HL-60/S4 treated with phorbol 12-myristate 13-acetate at 8.2 ng/mL for 4 days and 3 days (cell line): ENCODE data around the gene MEGF6.
"Not testable (repeated sequence)": the region's sequence is repeated elsewhere in the genome, so short reads cannot be mapped to it uniquely, and the experiment has no call there.

Experiments used
- in situ Hi-C: fragments of 300-500 bp; cut with MboI; formaldehyde crosslinking; loops from 2 replicates; pipeline ENCODE4 v1.15.0; 2022; ENCODE audit warnings: low sequenced_read_pairs

The MEGF6 gene

DNA sequence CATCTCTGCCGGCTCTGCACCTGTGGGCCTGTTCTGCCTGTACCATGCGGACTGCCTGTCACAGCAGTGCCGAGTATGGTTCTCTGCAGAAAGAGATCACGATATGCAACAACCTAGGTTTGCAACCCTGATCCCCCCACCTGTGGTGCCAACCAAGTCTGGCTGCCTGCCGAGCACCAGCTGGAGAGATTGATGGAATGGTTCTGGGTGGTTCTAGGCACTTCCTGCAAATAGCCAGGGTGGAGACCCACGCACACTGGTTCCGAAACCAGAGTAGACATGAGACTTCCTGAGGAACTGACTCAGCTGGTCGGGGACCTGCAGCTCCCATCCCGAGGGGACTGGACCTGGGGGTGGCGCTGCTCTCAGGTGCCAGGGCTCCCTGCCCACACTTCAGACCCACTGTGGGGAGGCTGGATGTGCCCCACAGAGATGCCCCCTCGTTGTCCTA lies 18.9 kb upstream of the MEGF6 start:
- in situ Hi-C loops, result no loop called here

DNA sequence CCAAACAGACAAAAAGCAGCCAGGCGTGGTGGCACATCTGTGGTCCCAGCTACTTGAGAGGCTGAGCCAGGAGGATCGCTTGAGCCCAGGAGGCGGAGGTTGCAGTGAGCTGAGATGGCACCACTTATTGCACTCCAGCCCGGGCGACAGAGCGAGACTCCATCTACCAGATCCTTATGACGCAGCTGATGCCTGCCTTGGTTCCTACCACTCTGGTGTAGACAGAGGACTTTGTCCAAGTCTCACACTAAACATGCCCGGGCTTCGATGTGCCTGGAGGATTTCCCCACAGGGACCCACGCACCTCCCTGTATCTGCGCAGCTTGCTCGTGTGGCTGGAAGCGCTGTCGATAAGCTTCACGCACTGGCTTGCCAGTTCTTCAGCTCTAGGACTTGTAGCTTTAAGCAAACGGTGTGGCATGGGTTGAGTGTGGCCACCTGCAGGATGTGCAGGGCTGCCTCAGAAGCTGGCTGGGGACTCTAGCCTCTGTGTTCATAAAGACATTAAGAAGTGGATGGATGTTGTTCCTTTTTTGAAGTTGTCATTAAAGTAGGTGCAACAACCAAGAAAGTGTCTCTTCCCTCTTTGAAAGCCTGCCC lies 18.4 kb upstream of the MEGF6 start:
- in situ Hi-C loops, result no loop called here

DNA sequence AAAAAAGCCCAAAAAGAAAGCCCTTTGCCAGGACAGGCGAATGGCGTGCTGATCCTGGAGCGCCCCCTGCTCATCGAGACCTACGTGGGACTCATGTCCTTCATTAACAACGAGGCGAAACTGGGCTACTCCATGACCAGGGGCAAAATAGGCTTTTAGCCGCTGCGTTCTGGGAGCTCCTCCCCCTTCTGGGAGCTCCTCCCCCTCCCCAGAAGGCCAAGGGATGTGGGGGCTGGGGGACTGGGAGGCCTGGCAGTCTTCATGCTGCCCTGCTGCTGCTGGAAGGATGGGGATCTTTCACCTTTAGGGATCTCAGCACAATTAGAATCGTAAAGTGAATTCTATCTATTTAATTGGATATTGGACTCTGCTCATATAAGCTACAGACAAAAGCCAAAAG lies 17.1 kb upstream of the MEGF6 start:
- in situ Hi-C loops, result no loop called here

- in situ Hi-C loops, result no loop called here
These were observed 16.4 kb upstream of the MEGF6 start for GRCh38 chr1:3627515-3628253.

- in situ Hi-C loops, result no loop called here
These were observed 14.7 kb upstream of the MEGF6 start for GRCh38 chr1:3626025-3626424.

- in situ Hi-C loops, result no loop called here
These were observed 14.0 kb upstream of the MEGF6 start for GRCh38 chr1:3625151-3625907.

DNA sequence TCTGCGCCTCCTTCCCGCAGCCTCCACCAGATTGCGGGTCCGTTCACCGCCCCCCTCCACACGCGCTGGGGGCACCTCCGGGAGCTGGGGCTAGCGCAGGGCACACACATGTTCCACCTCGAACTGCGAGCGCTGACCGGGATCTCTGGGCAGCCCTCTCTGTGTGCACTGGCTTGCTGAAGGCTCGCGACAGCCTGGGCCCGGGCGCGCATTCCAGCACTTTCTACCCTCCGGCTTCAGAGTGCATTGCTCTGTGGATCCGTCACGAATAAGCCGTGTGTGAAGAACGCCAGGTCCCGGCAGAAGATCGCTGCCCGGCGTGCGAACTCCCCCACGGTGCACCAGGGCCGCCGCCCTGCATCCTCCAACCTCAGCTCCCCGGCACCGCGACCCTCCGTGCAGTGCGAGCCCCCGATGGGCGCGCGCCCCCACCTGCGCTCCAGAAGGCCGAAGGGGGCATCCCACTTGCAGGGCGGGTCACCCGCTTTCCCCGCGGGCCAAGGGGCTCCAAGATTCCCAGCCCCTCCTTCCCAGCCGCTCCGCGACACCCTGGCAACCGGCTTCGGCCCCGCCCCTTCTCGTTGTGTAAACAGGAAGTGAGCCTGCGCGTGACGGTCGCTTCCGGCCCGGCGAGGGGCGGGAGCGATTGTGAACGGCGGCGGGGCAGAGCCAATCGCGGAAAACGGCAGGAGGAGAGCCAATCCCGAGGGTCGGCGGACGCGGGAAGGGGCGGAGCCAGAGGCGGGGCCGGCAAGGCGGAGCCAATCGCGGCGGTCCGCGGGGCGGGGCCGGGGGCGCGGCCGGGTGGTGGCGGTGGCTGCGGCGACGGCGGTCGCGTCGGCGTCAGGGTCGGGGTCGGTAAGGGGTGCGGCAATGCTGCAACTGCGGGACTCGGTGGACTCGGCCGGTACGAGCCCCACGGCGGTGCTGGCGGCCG lies 13.2 kb upstream of the MEGF6 start, which contains the start of gene TPRG1L:
TSS of gene TPRG1L (plus strand) at position 816 of the 937 bp plus-strand sequence. CDS start at position 874, 58 bp downstream.
- in situ Hi-C loops, result no loop called here

DNA sequence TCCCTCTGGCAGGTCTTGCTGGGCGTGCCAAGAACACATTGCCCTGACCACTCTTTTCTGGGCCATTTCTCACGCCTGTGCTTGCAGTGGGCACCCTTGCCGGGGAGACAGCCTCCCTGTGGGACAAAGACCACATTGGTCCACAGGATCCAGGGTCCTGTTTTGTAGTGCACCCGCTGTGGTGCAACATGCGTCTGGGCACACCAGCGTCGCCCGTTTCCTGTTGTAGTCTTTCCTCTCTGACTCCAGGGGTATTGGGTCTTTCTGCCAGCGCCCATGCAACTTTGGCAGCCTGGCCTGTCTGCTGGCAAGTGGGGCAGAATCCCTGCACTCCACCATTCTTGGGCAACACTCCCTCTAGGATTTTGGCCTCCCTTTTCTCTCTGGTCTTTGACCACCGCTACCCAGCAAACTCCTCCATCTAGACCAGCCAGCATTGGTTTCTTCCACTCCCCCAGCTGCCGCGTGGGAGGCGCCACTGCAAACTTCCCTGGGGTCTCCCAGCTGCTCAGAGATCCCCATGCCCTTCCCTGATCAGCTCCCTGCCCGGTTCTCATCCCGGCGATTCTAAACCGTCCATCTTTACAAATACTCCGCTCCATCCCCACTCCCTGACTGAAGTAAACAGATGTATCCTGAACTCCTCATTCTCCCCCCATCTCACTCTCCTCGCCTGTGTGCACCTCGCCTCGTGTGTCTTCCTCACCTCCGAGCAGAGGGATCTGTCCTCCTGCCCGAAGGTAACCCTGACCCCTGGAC lies 12.3 kb upstream of the MEGF6 start:
- in situ Hi-C loops, result no loop called here

- in situ Hi-C loops, result not testable (repeated sequence)
These were observed 10.8 kb upstream of the MEGF6 start for GRCh38 chr1:3622102-3622501.

- in situ Hi-C loops, result not testable (repeated sequence)
These were observed 9.9 kb upstream of the MEGF6 start for GRCh38 chr1:3621151-3621671.

DNA sequence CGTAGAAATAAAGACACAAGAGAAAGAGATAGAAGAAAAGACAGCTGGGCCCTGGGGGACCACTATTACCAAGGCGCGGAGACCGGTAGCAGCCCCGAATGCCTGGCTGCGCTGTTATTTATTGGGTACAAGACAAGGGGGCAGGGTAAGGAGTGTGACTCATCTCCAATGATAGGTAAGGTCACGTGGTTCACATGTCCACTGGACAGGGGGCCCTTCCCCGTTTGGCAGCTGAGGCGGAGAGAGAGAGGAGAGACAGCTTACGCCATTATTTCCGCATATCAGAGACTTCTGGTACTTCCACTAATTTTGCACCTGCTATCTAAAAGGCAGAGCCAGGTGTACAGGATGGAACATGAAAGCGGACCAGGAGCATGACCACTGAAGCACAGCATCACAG lies 9.4 kb upstream of the MEGF6 start:
- in situ Hi-C loops, result no loop called here

DNA sequence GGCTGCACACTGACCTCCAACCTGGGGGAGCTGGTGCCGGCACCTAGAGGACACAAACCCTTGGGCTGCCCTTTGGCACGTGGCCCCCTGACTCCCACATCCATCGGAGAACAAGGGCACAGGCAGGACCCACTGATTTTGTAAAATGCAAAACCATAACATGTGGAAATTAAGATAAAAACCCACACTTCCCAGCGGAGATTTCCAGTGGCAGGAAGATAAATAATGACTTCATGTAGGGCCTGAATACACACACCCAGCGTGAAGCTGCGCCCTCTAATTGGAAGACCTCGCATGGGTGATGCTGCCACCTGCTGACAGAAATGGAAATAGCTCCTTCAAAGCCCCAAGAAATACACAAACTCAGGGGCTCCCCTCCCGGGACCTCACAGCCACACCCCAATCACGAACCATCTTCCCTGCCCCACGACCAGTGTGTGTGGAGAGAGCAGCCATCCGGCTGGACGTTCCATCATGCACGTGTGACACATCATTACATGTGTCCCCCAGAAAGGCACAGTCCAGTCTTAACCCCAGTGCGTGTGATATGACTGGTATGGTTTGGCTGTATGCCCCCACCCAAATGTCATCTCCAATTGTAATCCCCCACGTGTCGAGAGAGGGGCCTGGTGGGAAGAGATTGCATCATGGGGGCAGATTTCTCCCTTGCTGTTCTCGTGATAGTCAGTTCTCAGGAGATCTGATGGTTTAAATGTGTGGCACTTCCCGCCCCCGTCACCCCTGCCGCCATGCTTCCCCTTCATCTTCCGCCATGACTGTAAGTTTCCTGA lies 7.8 kb upstream of the MEGF6 start:
- in situ Hi-C loops, result no loop called here

GRCh38 chr1:3618531-3618880 lies 7.2 kb upstream of the MEGF6 start:
- in situ Hi-C loops, result no loop called here

GRCh38 chr1:3617806-3618345 lies 6.6 kb upstream of the MEGF6 start:
- in situ Hi-C loops, result no loop called here

- in situ Hi-C loops, result no loop called here
These were observed 5.6 kb upstream of the MEGF6 start for GRCh38 chr1:3616861-3617260.

DNA sequence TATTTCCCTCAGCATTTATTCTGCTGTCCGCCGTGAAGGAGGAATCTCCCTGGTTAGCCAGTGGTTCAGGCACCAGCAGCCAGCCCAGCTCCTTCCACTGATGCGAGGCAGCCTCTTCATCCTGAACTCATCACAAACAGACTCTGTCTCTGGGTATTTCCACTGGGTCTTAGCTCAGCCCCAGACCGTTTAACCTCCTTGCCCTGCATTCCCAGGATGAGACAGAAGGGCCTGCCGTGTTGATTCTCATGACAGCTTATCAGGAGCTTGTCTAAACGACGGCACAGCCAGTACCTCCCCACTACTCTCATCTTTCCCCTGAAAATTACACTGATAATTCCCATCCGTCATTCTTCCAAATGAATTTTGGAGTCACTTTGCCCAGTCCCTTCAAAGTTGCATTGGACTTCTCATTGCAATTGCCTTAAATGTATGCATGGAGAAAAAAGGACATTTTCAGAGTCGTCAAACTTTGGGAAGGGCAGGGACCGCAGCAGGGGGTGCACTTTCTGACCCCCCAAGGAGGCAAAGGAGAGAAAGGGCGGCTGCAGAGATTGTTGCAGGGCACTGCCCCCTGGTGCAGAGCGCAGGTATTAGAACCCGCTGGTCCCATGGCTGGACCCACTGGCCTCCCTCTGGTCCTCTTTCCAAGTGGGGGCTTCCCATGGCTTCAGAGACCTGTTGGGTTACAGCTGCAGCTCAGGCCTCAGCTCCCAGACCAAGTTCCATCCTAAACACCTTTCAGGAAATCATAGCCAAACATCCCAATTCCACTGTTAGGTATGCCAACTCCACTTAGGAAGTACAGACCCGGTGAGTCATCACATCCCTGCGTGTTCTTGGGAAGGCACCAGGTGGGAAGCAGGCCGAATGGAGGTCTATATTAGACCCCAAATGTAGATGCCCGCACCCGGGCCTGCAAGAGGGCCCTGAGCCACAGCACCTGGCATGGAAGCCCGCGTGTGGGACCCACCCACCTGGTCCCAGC lies 3.7 kb upstream of the MEGF6 start:
- in situ Hi-C loops, result no loop called here

DNA sequence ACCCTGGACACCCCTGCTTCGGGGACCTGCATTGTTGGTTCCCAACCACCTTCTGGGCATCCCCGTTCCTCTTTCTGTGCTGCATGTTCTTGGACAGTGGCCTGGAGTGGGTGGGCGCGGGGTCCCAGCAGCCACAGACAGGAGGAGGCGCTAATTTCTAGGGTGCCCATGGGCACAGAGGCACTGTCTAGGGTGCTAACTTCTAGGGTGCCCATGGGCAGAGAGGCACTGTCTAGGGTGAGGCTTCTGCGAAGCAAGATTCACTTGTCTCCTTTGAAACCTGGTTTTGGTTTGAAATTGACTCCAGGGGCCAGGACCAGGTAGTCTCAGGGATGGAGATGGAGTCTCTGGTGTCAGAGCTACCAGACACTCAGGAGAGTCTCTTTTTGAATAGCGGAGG lies 815 bp upstream of the MEGF6 start:
- in situ Hi-C loops, result no loop called here
